OCI-LY7 (cell line): ENCODE data around the gene PITPNM1.

Experiments
- EZH2phosphoT487 ChIP-seq: fragments of 200-600 bp; sonication (generic); IDR thresholded peaks from 2 replicates; pipeline ENCODE4 v1.6.1; 2018; ENCODE audit warnings: low read depth, borderline replicate concordance, mild to moderate bottlenecking, mixed run types, antibody characterized with exemption, low read length, moderate library complexity, mixed read lengths
- TF ChIP-seq, protein P1 (sequence below): fragments of 200-600 bp; sonication (generic); conservative IDR thresholded peaks from 2 replicates; pipeline ENCODE4 v1.5.1; 2014; ENCODE audit warnings: mild to moderate bottlenecking, antibody characterized with exemption, low read length, moderate library complexity, mixed read lengths

DNA sequence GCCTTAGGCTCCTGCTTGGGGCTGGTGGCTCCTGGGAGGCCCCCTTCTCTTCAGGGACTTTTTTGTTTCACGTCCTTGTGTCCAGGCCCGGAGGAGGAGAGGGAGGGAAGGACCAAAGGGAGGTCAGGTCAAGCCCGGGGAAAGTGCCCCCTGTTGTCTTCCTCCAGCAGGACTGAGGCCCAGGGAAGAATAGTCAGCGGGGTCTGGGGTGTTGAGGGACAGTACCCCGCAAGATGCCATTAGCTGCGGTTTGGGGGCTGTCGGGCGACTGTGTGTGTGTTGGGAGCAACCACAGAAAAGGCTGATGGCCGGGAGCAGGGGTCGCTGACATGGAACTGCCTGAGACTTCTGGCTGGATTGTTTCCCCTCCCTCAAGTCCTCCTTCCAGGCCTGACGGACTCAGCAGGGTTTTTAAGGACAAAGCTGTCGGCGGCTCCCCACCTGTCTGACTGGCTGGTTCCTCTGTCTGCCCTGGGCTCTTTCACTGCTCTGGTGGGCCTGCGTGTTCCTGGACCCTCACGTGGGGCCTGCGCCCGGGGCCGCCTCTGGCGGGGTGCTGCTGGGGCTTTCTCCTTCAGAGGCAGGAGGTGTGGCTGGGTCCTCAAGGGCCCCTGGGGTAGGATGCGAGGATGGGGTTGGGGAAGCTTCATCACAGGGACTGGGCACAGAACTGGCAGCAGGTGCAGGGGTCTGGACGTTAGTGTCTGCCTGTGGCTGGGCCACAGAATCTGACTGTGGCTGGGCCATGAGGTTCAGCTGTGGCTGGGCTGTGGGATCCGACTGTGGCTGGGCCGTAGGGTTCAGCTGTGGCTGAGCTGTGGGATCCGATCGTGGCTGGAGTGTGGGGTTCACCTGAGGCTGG, 54.1 kb downstream of the PITPNM1 start:
- TF ChIP-seq, protein P1, sequence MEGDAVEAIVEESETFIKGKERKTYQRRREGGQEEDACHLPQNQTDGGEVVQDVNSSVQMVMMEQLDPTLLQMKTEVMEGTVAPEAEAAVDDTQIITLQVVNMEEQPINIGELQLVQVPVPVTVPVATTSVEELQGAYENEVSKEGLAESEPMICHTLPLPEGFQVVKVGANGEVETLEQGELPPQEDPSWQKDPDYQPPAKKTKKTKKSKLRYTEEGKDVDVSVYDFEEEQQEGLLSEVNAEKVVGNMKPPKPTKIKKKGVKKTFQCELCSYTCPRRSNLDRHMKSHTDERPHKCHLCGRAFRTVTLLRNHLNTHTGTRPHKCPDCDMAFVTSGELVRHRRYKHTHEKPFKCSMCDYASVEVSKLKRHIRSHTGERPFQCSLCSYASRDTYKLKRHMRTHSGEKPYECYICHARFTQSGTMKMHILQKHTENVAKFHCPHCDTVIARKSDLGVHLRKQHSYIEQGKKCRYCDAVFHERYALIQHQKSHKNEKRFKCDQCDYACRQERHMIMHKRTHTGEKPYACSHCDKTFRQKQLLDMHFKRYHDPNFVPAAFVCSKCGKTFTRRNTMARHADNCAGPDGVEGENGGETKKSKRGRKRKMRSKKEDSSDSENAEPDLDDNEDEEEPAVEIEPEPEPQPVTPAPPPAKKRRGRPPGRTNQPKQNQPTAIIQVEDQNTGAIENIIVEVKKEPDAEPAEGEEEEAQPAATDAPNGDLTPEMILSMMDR, result no peak
- TF ChIP-seq EZH2phosphoT487, result no peak
